B cell (primary cell): ENCODE data around the gene ABCF3. TPM values are rescaled to one million over a fixed set of nuclear protein-coding genes. Genes with fewer than 3 reads are reported as not detected.
"Not testable (repeated sequence)": the region's sequence is repeated elsewhere in the genome, so short reads cannot be mapped to it uniquely, and the experiment has no call there.

ENCODE experiments used
- ATAC-seq: fragments of 200-7000 bp; cut with Tn5 transposase; one replicate; pipeline ENCODE4 v1.10.0; 2021; ENCODE audit warnings: low read depth, mild to moderate bottlenecking, moderate number of reproducible peaks, moderate library complexity
- CTCF ChIA-PET: fragments of 350-600 bp; sonication (Branson Sonifier 250); formaldehyde crosslinking; loops from one replicate; lab custom pipeline; 2021; ENCODE audit warnings: antibody characterized with exemption, inconsistent platforms; lab: Charles Lee
- POLR2A ChIA-PET: fragments of 350-600 bp; sonication (Branson Sonifier 250); formaldehyde crosslinking; loops from one replicate; lab custom pipeline; 2021; ENCODE audit warnings: antibody characterized with exemption; lab: Charles Lee
- DNase-seq: peaks from one replicate; pipeline ENCODE4 v3.0.0; 2013
- H2AFZ ChIP-seq: 2 replicates; pipeline ENCODE4 v1.6.1; 2012; ENCODE audit warnings: mild to moderate bottlenecking, low read depth, low read length; ENCODE audit not compliant: insufficient read depth, poor library complexity, severe bottlenecking
- H3K27ac ChIP-seq, 2 donors: 1 replicate in 1 of 2; 2 replicates in 1 of 2; pipeline ENCODE4 v1.5.1; 2012 to 2013; ENCODE audit warnings: low read length in 2 of 2, mild to moderate bottlenecking in 2 of 2, moderate library complexity in 1 of 2
- H3K27me3 ChIP-seq, 4 experiments: fragments of 200-600 bp in 1 of 4; sonication (generic) in 1 of 4; replicated peaks in 1 of 4; 1 replicate in 2 of 4; 2 replicates in 2 of 4; pipeline versions ENCODE4 v1.6.1 to v1.7.0; 2013 to 2016; ENCODE audit warnings: low read length in 3 of 4, mild to moderate bottlenecking in 2 of 4, mixed read lengths in 1 of 4, moderate library complexity in 1 of 4; ENCODE audit not compliant: insufficient read depth in 4 of 4, control insufficient read depth in 3 of 4; ENCODE audit errors: control extremely low read depth in 1 of 4
- H3K36me3 ChIP-seq, 2 experiments: replicated peaks in 1 of 2; 1 replicate in 1 of 2; 2 replicates in 1 of 2; pipeline versions ENCODE4 v1.6.1 to v1.7.1; 2013; ENCODE audit warnings: low read length in 1 of 2; ENCODE audit not compliant: insufficient read depth in 2 of 2, control insufficient read depth in 1 of 2; ENCODE audit errors: control extremely low read depth in 1 of 2, extremely low read depth in 1 of 2
- H3K4me1 ChIP-seq, 2 donors: fragments of 200-600 bp in 1 of 2; sonication (generic) in 1 of 2; 1 replicate in 1 of 2; 2 replicates in 1 of 2; pipeline versions ENCODE4 v1.5.1 to v1.6.1; 2013 to 2017; ENCODE audit warnings: low read length in 2 of 2; ENCODE audit not compliant: control insufficient read depth in 2 of 2, insufficient read depth in 2 of 2
- H3K4me2 ChIP-seq: replicated peaks from 2 replicates; pipeline ENCODE3; 2012; ENCODE audit warnings: mild to moderate bottlenecking, low read depth, low read length; ENCODE audit not compliant: poor library complexity, severe bottlenecking
- H3K4me3 ChIP-seq, 5 experiments: fragments of 200-600 bp in 1 of 5; sonication (generic) in 1 of 5; 1 replicate in 3 of 5; 2 replicates in 2 of 5; pipeline versions ENCODE4 v1.5.1 to v1.7.0; 2011 to 2016; ENCODE audit warnings: low read length in 4 of 5, mild to moderate bottlenecking in 4 of 5, low read depth in 2 of 5, control low read depth in 1 of 5, moderate library complexity in 1 of 5; ENCODE audit not compliant: insufficient read depth in 1 of 5; ENCODE audit errors: control extremely low read depth in 1 of 5, extremely low read depth in 1 of 5
- H3K79me2 ChIP-seq: fragments of 200-600 bp; sonication (generic); one replicate; pipeline ENCODE4 v1.6.0; 2016; ENCODE audit warnings: low read length; ENCODE audit not compliant: control insufficient read depth, insufficient read depth
- H3K9ac ChIP-seq: fragments of 200-600 bp; sonication (generic); 2 replicates; pipeline ENCODE4 v1.6.1; 2017; ENCODE audit warnings: mild to moderate bottlenecking, low read length, moderate library complexity
- H3K9me3 ChIP-seq, 3 donors: one replicate each; pipeline versions ENCODE4 v1.6.1 to v1.7.1; 2013; ENCODE audit warnings: low read length in 2 of 3; ENCODE audit not compliant: control insufficient read depth in 2 of 3, insufficient read depth in 1 of 3; ENCODE audit errors: control extremely low read depth in 1 of 3
- H4K20me1 ChIP-seq: 2 replicates; pipeline ENCODE4 v1.6.0; 2012; ENCODE audit warnings: mild to moderate bottlenecking, low read length; ENCODE audit not compliant: insufficient read depth, control insufficient read depth, poor library complexity, severe bottlenecking
- H3K27ac Mint-ChIP-seq: one replicate; pipeline ENCODE4 v1.8.0; 2021; ENCODE audit warnings: mixed read lengths
- H3K27me3 Mint-ChIP-seq: one replicate; pipeline ENCODE4 v1.8.0; 2021; ENCODE audit warnings: mixed read lengths
- H3K4me1 Mint-ChIP-seq: one replicate; pipeline ENCODE4 v1.8.0; 2021; ENCODE audit warnings: mixed read lengths
- H3K4me3 Mint-ChIP-seq: one replicate; pipeline ENCODE4 v1.8.0; 2021; ENCODE audit warnings: mixed read lengths
- H3K9me3 Mint-ChIP-seq: one replicate; pipeline ENCODE4 v1.8.0; 2022; ENCODE audit warnings: mixed read lengths; ENCODE audit not compliant: insufficient read depth
- CTCF ChIP-seq: fragments of 200-600 bp; IDR thresholded peaks from one replicate; pipeline ENCODE4 v1.8.0; 2022; ENCODE audit warnings: antibody characterized with exemption, mild to moderate bottlenecking
- EZH2 ChIP-seq: IDR thresholded peaks from 2 replicates; pipeline ENCODE4 v1.6.1; 2012; ENCODE audit warnings: borderline replicate concordance, low read depth, mild to moderate bottlenecking, moderate library complexity, low read length; ENCODE audit not compliant: insufficient read depth, poor library complexity, severe bottlenecking
- WGBS: methylation state at CpG from one replicate; pipeline ENCODE4 v1.1.5; 2013; ENCODE audit warnings: missing lambda C conversion rate; ENCODE audit not compliant: insufficient coverage; 5-methylcytosine and 5-hydroxymethylcytosine counted together
- intact Hi-C: fragments of 100-400 bp; cut with micrococcal nuclease; formaldehyde crosslinking; loops from one replicate; pipeline ENCODE4 v1.10.0; 2022
- polyA plus RNA-seq: library from polyadenylated mRNA; depleted of rRNA; stranded (reverse); fragments of >200 nt; gene quantifications from 2 replicates; pipeline ENCODE4 v1.2.3, GENCODE V29; 2012
- total RNA-seq, 2 donors: library from RNA; stranded (reverse); fragments of 120-200 nt in 1 of 2; gene quantifications; 1 replicate in 1 of 2; 2 replicates in 1 of 2; pipeline versions ENCODE4 v1.2.3 to v1.2.4, GENCODE V29; 2013 to 2022

The ABCF3 gene
- total and polyA plus RNA-seq, 2 donors (not counting 1 experiment from before 2014, with no cell fraction given) = 74.0 to 115 TPM

- H3K9ac ChIP-seq = no peak overlapping the region
- H3K4me3 ChIP-seq = no peak overlapping the region
- DNase-seq (no peak), ATAC-seq (no peak)
- H2AFZ ChIP-seq = no peak overlapping the region
- intact Hi-C loops = no loop called here
- Mint-ChIP-seq H3K9me3 (no peaks in the 10 kb centered on the region), H3K4me3 (no peak overlapping the region), H3K27ac (no peak overlapping the region), H3K27me3 (no peaks in the 10 kb centered on the region), H3K4me1 (peaks cover 11% of the 10 kb centered on the region)
- ChIA-PET POLR2A (no interaction called here), CTCF (no interaction called here)
- no CpG with 5 or more reads among the region's 6 CpGs for WGBS
- peaks cover 6 to 22% of the 10 kb centered on the region in 2 experiments for H3K36me3 ChIP-seq
- no peak overlapping the region for H3K27ac ChIP-seq
- peaks cover 11 to 12% of the 10 kb centered on the region in 2 donors for H3K4me1 ChIP-seq
- no peaks in the 10 kb centered on the region for H3K79me2 ChIP-seq
- H4K20me1 ChIP-seq = no peaks in the 10 kb centered on the region
- H3K9me3 ChIP-seq = no peaks in the 10 kb centered on the region
- H3K4me2 ChIP-seq = no peak overlapping the region
- H3K27me3 ChIP-seq = no peaks in the 10 kb centered on the region
- TF ChIP-seq EZH2 (no peak), CTCF (no peak)
These were observed 36.9 kb upstream of the ABCF3 start for GRCh38 chr3:184149123-184149522.

GRCh38 chr3:184149770-184150169 lies 36.2 kb upstream of the ABCF3 start:
- H3K79me2 ChIP-seq, intact Hi-C loops, H3K27me3 ChIP-seq, H3K4me2 ChIP-seq, H3K27ac ChIP-seq, H3K4me3 Mint-ChIP-seq, H3K27me3 Mint-ChIP-seq, H3K9ac ChIP-seq, POLR2A ChIA-PET, ATAC-seq, H2AFZ ChIP-seq, H3K27ac Mint-ChIP-seq, DNase-seq, H3K4me3 ChIP-seq, H4K20me1 ChIP-seq, CTCF ChIA-PET, H3K9me3 Mint-ChIP-seq, H3K9me3 ChIP-seq: not testable (repeated sequence)
- Histone ChIP-seq H3K36me3 (peaks cover 4 to 16% of the 10 kb centered on the region in 2 experiments), H3K4me1 (peaks cover 8 to 10% of the 10 kb centered on the region in 2 donors)
- 94% methylated on average over 6 of the region's 6 CpGs for WGBS
- H3K4me1 Mint-ChIP-seq = peaks cover 11% of the 10 kb centered on the region
